Lower leg skin (tissue), 3 donors: ENCODE results near the gene TRAF2.

Experiments used
- CTCF ChIP-seq, 3 donors: fragments of 450-650 bp; IDR thresholded peaks; one replicate each; pipeline ENCODE4 v1.5.1; 2016; ENCODE audit warnings: antibody characterized with exemption in 3 of 3, mild to moderate bottlenecking in 3 of 3, moderate library complexity in 2 of 3
- POLR2A ChIP-seq, 2 donors: fragments of 450-650 bp; IDR thresholded peaks; one replicate each; pipeline ENCODE4 v1.6.1; 2016 to 2017; ENCODE audit warnings: antibody characterized with exemption in 2 of 2, mild to moderate bottlenecking in 1 of 2, moderate library complexity in 1 of 2

DNA sequence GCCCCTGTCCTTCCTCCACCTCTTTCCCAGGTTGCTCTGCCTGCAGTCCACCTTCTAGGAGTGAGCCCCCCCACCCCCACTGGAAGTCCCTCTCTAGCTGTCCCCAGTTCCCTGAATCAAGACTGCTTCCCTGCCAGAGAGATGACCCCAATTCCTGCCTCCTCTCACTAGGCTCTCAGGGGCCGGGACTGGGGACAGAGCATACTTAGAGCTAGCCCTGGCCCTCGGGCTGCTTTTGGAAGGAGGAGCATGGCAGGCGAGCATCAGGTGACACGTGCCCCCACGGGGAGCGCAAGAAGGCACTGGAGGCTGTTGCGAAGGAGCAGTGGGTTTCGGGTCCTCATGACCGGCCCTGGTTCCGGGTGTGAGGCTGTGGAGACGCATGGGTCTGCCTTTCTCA is 9.7 kb downstream of the TRAF2 start:
- no peak for TF ChIP-seq CTCF (IDR thresholded peaks at IDR 0.05)
- TF ChIP-seq POLR2A (IDR thresholded peaks at IDR 0.05) = no peak
